ENCODE measurements around the gene TLL2.

TLL2 gene

GRCh38 chr10:96325719-96326373 is 187.9 kb downstream of the TLL2 start:
- DNase-seq (ENCODE audit: insufficient read length, low spot score): no peak
- FAIRE-seq: no peak
- TF ChIP-seq, protein P1, sequence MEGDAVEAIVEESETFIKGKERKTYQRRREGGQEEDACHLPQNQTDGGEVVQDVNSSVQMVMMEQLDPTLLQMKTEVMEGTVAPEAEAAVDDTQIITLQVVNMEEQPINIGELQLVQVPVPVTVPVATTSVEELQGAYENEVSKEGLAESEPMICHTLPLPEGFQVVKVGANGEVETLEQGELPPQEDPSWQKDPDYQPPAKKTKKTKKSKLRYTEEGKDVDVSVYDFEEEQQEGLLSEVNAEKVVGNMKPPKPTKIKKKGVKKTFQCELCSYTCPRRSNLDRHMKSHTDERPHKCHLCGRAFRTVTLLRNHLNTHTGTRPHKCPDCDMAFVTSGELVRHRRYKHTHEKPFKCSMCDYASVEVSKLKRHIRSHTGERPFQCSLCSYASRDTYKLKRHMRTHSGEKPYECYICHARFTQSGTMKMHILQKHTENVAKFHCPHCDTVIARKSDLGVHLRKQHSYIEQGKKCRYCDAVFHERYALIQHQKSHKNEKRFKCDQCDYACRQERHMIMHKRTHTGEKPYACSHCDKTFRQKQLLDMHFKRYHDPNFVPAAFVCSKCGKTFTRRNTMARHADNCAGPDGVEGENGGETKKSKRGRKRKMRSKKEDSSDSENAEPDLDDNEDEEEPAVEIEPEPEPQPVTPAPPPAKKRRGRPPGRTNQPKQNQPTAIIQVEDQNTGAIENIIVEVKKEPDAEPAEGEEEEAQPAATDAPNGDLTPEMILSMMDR (IDR thresholded peaks at IDR 0.05; ENCODE audit: insufficient read depth, missing control alignments): no peak

- FAIRE-seq: no peak
- no peak for DNase-seq (ENCODE audit: insufficient read length, low spot score)
- TF ChIP-seq, protein P1 (IDR thresholded peaks at IDR 0.05; ENCODE audit: insufficient read depth, missing control alignments): no peak
These were observed 189.3 kb downstream of the TLL2 start for GRCh38 chr10:96324447-96324846.

- DNase-seq (ENCODE audit: insufficient read length, low spot score) (no peak), FAIRE-seq (no peak)
- TF ChIP-seq, protein P1 (IDR thresholded peaks at IDR 0.05; ENCODE audit: insufficient read depth, missing control alignments): no peak
These were observed 191.5 kb downstream of the TLL2 start for GRCh38 chr10:96322275-96322674.

DNA sequence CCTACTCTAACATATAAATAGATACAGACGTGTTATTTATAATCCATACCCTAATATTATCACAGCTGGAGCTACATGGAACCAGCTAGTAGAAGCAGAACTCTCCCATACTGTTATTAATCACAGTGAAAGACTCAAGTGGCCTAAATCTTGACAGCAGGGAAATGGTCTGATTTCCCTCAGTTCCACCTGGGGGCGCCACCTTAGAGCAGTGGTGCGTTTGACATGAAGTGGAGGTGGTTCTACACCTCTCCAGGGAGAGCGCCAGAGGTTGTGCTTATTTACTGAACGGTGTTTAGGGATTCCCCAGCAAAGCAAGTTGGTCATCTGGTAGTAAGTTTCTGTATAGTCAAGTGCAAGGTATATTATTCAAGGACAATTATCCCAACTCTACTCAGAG is 191.9 kb downstream of the TLL2 start:
- no peak for DNase-seq (ENCODE audit: insufficient read length, low spot score)

GRCh38 chr10:96319754-96320474 is 193.8 kb downstream of the TLL2 start:
- no peak for FAIRE-seq
- TF ChIP-seq, protein P1 (IDR thresholded peaks at IDR 0.05; ENCODE audit: insufficient read depth, missing control alignments): no peak
- DNase-seq (ENCODE audit: insufficient read length, low spot score): no peak

More for the DNA sequence above, 191.9 kb downstream of the TLL2 start:
- TF ChIP-seq, protein P1 (IDR thresholded peaks at IDR 0.05; ENCODE audit: insufficient read depth, missing control alignments): no peak
- no peak for FAIRE-seq

DNA sequence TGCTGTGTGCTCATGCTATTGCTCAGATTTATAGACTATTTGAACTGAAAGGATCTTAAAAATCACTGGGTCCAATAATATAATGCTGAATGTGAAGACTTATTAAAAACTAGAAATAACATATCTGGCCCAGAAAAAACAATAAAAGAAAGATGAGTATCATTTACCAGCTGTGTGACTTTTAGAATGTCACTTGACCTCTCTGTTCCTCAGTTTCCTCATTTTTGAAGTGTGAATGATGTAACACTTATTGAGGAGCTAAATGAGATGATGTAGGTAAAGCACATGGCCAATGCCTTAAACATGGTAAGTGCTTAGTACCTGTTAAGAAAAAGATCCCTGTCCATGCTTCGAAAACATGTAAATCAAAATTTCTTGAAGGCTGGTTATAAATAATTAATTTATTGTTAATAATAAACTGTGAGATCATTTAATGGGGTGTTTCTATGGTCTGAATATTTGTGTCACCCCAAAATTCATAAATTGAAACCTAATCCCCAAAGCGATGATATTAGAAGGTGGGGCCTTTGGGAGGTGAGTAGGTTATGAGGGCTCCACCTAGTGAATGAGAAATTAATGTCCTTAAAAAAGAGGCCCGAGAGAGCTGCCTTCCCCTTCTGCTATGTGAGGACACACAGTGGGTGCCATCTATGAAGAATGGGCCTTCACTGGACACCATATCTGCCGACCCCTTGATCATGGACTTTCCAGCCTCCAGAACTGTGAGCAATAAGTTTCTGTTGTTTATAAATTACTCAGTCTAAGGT is 196.5 kb downstream of the TLL2 start:
- no peak for FAIRE-seq
- TF ChIP-seq, protein P1 (IDR thresholded peaks at IDR 0.05; ENCODE audit: insufficient read depth, missing control alignments): no peak
- no peak for DNase-seq (ENCODE audit: insufficient read length, low spot score)
